A673 (cell line): Measurements from ENCODE around the gene PALLD. TPM values are rescaled to one million over a fixed set of nuclear protein-coding genes. Genes with fewer than 3 reads are reported as not detected.

ENCODE experiments used
- BruUV-seq: library from RNA; stranded (reverse); fragments of 400-500 nt; replicated peaks from 2 replicates; lab custom pipeline; 2021; lab: Mats Ljungman, UMichigan
- CTCF ChIA-PET: fragments of 300-600 bp; sonication (Branson Sonifier 250); formaldehyde crosslinking; loops from one replicate; lab custom pipeline; 2022; ENCODE audit warnings: antibody characterized with exemption; lab: Charles Lee
- POLR2A ChIA-PET: fragments of 300-600 bp; sonication (Branson Sonifier 250); formaldehyde crosslinking; loops from one replicate; lab custom pipeline; 2022; ENCODE audit warnings: antibody characterized with exemption; ENCODE audit not compliant: low non-redundant PET; lab: Charles Lee
- DNase-seq: peaks from one replicate; pipeline ENCODE4 v3.0.0-alpha.2; 2015; ENCODE audit warnings: low spot score
- H3K27ac ChIP-seq: fragments of 200-600 bp; sonication (generic); 2 replicates; pipeline ENCODE4 v1.5.1; 2016; ENCODE audit warnings: mixed run types, low read depth, mild to moderate bottlenecking, mixed read lengths, antibody characterized with exemption, low read length; ENCODE audit not compliant: poor library complexity, severe bottlenecking
- H3K27me3 ChIP-seq: fragments of 200-600 bp; sonication (generic); replicated peaks from 2 replicates; pipeline ENCODE4 v1.6.1; 2017; ENCODE audit warnings: mixed run types, low read depth, mild to moderate bottlenecking, mixed read lengths, antibody characterized with exemption, low read length; ENCODE audit not compliant: insufficient read depth, poor library complexity
- H3K36me3 ChIP-seq: fragments of 200-600 bp; sonication (generic); 2 replicates; pipeline ENCODE4 v1.6.1; 2016; ENCODE audit warnings: mixed run types, mild to moderate bottlenecking, mixed read lengths, antibody characterized with exemption, low read length; ENCODE audit not compliant: insufficient read depth, poor library complexity, severe bottlenecking
- H3K4me1 ChIP-seq: fragments of 200-600 bp; sonication (generic); 2 replicates; pipeline ENCODE4 v1.6.1; 2017; ENCODE audit warnings: mixed run types, mild to moderate bottlenecking, mixed read lengths, antibody characterized with exemption, low read length; ENCODE audit not compliant: insufficient read depth, poor library complexity, severe bottlenecking
- H3K4me3 ChIP-seq: fragments of 200-600 bp; sonication (generic); 2 replicates; pipeline ENCODE4 v1.5.1; 2016; ENCODE audit warnings: low read depth, mixed run types, mild to moderate bottlenecking, mixed read lengths, low read length; ENCODE audit not compliant: poor library complexity, severe bottlenecking
- H3K9me3 ChIP-seq: fragments of 200-600 bp; sonication (generic); 2 replicates; pipeline ENCODE4 v1.6.1; 2016; ENCODE audit warnings: mixed run types, low read depth, mild to moderate bottlenecking, mixed read lengths, antibody characterized with exemption, low read length; ENCODE audit not compliant: poor library complexity, severe bottlenecking
- EZH2 ChIP-seq: fragments of 200-600 bp; sonication (generic); IDR thresholded peaks from 2 replicates; pipeline ENCODE4 v1.6.1; 2017; ENCODE audit warnings: borderline replicate concordance, low read depth, mild to moderate bottlenecking, mixed read lengths, antibody characterized with exemption, low read length; ENCODE audit not compliant: poor library complexity, severe bottlenecking
- intact Hi-C: fragments of 100-400 bp; cut with micrococcal nuclease; formaldehyde crosslinking; loops from one replicate; pipeline ENCODE4 v1.10.0; 2022; ENCODE audit not compliant: unreplicated experiment
- total RNA-seq: library from RNA; stranded (reverse); gene quantifications from 2 replicates; pipeline ENCODE4 v1.2.3, GENCODE V29; 2021
- TF ChIP-seq, protein P1 (sequence below): fragments of 300-800, 200-600 bp; sonication (generic); conservative IDR thresholded peaks from 2 replicates; pipeline ENCODE4 v1.5.1; 2017; ENCODE audit warnings: low read depth, mild to moderate bottlenecking, antibody characterized with exemption, low read length, moderate library complexity, mixed read lengths

PALLD gene
- total RNA-seq, 1 experiment from 2014 or later, result 44.1 TPM

DNA sequence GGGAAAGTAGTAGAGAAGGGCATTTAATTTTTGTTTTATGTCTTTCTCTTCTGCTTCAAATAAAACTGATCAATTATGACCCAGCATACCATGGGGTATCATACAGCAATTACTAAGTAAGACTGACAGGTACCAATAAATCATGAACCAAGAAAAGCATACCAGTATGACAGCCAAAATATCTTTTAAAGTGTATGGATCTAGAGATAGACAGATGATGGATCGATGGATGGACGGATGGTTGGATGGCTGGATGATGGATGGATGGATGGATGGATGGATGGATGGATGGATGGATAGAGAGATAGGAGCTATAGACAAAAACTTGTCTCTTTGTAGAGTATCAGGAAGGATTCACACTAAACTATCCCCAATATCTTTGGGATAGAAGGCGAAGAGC is 18.0 kb upstream of the PALLD start:
- CTCF ChIA-PET, result no interaction called here

DNA sequence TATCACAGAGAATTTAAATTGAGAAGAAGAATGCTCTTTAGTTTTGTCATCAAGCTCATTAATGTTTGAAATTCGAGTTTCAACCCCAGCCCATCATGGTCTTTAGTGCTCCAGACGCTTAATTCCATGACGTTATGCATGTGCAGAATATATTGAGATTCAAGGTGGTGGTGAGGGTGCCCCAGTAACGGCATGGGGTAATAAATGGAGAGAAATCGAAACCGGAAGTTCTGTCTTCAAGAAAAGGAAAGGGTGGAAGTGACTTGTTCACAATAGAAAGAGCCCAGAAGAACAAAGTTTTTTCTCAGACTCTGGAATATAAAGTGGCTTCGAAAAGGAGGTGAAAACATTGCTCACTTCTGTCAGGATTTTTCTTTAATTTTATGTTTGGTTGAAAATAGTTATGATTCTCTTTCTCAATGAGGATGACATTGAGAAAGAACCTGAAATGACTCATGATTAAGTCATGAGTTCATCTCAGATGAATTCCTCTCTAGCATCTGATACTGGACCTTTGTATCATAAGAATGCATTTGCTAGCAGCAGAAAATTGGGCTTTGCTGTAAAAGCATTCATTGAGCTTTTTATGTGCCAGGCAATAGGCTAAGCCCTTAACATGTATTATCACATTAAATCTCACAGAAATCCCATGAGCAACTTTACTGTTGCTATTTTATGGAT is 15.8 kb upstream of the PALLD start:
- DNase-seq, result peak; percentile 88
- POLR2A ChIA-PET, result no interaction called here
- H3K9me3 ChIP-seq, result no peaks in the 10 kb centered on the region
- H3K27ac ChIP-seq, result peak overlapping the region; percentile 73
- H3K27me3 ChIP-seq, result no peaks in the 10 kb centered on the region
- CTCF ChIA-PET, result no interaction called here
- intact Hi-C loops, result loop anchor here (5.0 kb wide), 1 partner anchor 164 kb away; the partner anchor contains the start of gene DDX60
- no peaks in the 10 kb centered on the region for H3K4me1 ChIP-seq
- no peak for TF ChIP-seq EZH2
- TF ChIP-seq, protein P1, sequence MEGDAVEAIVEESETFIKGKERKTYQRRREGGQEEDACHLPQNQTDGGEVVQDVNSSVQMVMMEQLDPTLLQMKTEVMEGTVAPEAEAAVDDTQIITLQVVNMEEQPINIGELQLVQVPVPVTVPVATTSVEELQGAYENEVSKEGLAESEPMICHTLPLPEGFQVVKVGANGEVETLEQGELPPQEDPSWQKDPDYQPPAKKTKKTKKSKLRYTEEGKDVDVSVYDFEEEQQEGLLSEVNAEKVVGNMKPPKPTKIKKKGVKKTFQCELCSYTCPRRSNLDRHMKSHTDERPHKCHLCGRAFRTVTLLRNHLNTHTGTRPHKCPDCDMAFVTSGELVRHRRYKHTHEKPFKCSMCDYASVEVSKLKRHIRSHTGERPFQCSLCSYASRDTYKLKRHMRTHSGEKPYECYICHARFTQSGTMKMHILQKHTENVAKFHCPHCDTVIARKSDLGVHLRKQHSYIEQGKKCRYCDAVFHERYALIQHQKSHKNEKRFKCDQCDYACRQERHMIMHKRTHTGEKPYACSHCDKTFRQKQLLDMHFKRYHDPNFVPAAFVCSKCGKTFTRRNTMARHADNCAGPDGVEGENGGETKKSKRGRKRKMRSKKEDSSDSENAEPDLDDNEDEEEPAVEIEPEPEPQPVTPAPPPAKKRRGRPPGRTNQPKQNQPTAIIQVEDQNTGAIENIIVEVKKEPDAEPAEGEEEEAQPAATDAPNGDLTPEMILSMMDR, result no peak
- H3K36me3 ChIP-seq, result no peaks in the 10 kb centered on the region
- peak overlapping the region; percentile 63 for H3K4me3 ChIP-seq
- BruUV-seq, result TSS peak; percentile 92

More for the DNA sequence above, 18.0 kb upstream of the PALLD start:
- intact Hi-C loops, result no loop called here
- H3K9me3 ChIP-seq, result no peaks in the 10 kb centered on the region
- TF ChIP-seq, protein P1, result no peak
- no peak for TF ChIP-seq EZH2
- H3K4me1 ChIP-seq, result peaks cover 13% of the 10 kb centered on the region
- no peak overlapping the region for H3K27ac ChIP-seq
- no peak for DNase-seq
- no TSS peak for BruUV-seq
- POLR2A ChIA-PET, result no interaction called here
- H3K36me3 ChIP-seq, result no peaks in the 10 kb centered on the region
- H3K4me3 ChIP-seq, result no peak overlapping the region
- H3K27me3 ChIP-seq, result no peaks in the 10 kb centered on the region

DNA sequence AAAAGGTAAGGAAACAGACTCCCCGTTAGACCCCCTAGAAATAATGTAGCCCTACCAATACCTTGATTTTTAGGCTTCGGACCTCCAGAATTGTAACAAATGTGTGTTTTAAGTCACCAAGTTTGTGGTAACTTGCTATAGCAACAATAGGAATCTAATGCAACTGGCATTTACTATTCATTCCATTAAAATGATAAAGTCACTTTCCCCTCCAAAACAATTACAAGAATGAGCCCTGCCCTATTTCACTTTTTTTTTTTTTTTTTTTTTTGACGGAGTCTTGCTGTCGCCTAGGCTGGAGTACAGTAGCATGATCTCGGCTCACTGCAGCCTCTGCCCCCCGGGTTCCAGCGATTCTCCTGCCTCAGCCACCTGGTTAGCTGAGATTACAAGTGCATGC is 13.0 kb upstream of the PALLD start:
- H3K36me3 ChIP-seq, result no peaks in the 10 kb centered on the region
- BruUV-seq, result no TSS peak
- H3K4me3 ChIP-seq, result no peak overlapping the region
- intact Hi-C loops, result loop anchor here (5.0 kb wide), 1 partner anchor 167 kb away; the partner anchor contains the start of gene DDX60
- POLR2A ChIA-PET, result no interaction called here
- TF ChIP-seq, protein P1, result no peak
- TF ChIP-seq EZH2, result no peak
- H3K27me3 ChIP-seq, result no peaks in the 10 kb centered on the region
- no peak for DNase-seq
- no peaks in the 10 kb centered on the region for H3K4me1 ChIP-seq
- H3K9me3 ChIP-seq, result no peaks in the 10 kb centered on the region
- no peak overlapping the region for H3K27ac ChIP-seq
- CTCF ChIA-PET, result no interaction called here
